BLaER1 (cell line): Measurements from ENCODE around the gene NDUFAF5.

Experiments used
- H3K27ac ChIP-seq: shearing (Covaris generic); formaldehyde crosslinking; 2 replicates; pipeline ENCODE4 v1.8.1; 2022
- H3K27me3 ChIP-seq: shearing (Covaris generic); formaldehyde crosslinking; 2 replicates; pipeline ENCODE4 v1.8.1; 2022
- H3K36me3 ChIP-seq: shearing (Covaris generic); formaldehyde crosslinking; 2 replicates; pipeline ENCODE4 v1.8.1; 2022
- H3K4me1 ChIP-seq: shearing (Covaris generic); formaldehyde crosslinking; 2 replicates; pipeline ENCODE4 v1.8.1; 2022
- H3K4me2 ChIP-seq: shearing (Covaris generic); formaldehyde crosslinking; 2 replicates; pipeline ENCODE4 v1.8.1; 2022
- H3K4me3 ChIP-seq: shearing (Covaris generic); formaldehyde crosslinking; 2 replicates; pipeline ENCODE4 v1.8.1; 2022
- H3K9ac ChIP-seq: shearing (Covaris generic); formaldehyde crosslinking; 2 replicates; pipeline ENCODE4 v1.8.1; 2022
- H3K9me3 ChIP-seq: shearing (Covaris generic); formaldehyde crosslinking; 2 replicates; pipeline ENCODE4 v1.8.1; 2022
- H4K20me1 ChIP-seq: shearing (Covaris generic); formaldehyde crosslinking; 2 replicates; pipeline ENCODE4 v1.8.1; 2022
- Cebpa-rat ChIP-seq: shearing (Covaris generic); IDR thresholded peaks from 2 replicates; pipeline ENCODE4 v1.8.1; 2022

Gene NDUFAF5

DNA sequence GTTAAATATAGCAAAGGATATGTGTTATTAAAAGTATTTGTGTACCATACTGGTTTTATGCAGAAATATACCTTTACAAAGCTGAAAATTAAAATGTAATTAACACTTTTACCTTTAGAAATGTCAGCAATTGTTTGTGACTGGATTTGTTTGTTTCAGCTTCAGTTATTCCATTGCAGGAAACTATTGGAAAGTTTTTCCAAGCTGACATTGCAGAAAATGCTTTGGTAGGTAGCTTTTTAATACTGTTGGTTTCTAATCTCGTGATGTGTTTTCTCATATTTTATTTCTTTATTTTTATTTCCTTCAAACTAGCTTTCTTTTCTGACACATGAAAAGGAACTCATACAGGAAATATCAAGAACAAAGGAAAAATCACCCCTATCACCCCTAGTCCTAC, 8.2 kb downstream of the NDUFAF5 start:
- Histone ChIP-seq H3K27ac (no peak overlapping the region), H3K9ac (no peak overlapping the region), H3K4me2 (no peak overlapping the region), H3K27me3 (no peaks in the 10 kb centered on the region), H3K9me3 (no peaks in the 10 kb centered on the region), H3K36me3 (peaks cover 88% of the 10 kb centered on the region), H3K4me1 (no peaks in the 10 kb centered on the region), H3K4me3 (no peak overlapping the region), H4K20me1 (peaks cover 41% of the 10 kb centered on the region; the same call in 1 of the 2 replicates)
- TF ChIP-seq Cebpa-rat = no peak

DNA sequence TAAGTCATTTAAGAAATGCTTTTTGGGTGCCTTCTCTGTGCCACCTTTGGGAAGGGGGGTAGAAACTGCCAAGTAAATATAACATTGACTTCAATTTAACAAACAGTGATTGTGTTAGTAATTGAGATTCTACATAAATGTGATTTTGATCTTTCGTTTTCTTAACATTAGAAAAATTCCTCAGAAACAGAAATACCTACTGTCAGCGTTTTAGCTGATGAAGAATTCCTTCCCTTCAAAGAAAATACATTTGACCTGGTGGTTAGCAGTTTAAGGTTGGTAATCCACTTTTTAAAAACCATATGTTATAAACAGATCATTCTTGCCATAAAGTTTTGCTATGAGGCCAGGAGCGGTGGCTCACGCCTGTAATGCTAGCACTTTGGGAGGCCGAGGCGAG, 9.8 kb downstream of the NDUFAF5 start:
- Histone ChIP-seq H4K20me1 (peaks cover 37% of the 10 kb centered on the region; the same call in 1 of the 2 replicates), H3K27ac (no peak overlapping the region), H3K27me3 (no peaks in the 10 kb centered on the region), H3K4me2 (no peak overlapping the region), H3K9ac (no peak overlapping the region), H3K36me3 (peaks cover 91% of the 10 kb centered on the region), H3K4me1 (no peaks in the 10 kb centered on the region), H3K9me3 (no peaks in the 10 kb centered on the region), H3K4me3 (no peak overlapping the region)
- TF ChIP-seq Cebpa-rat = no peak

DNA sequence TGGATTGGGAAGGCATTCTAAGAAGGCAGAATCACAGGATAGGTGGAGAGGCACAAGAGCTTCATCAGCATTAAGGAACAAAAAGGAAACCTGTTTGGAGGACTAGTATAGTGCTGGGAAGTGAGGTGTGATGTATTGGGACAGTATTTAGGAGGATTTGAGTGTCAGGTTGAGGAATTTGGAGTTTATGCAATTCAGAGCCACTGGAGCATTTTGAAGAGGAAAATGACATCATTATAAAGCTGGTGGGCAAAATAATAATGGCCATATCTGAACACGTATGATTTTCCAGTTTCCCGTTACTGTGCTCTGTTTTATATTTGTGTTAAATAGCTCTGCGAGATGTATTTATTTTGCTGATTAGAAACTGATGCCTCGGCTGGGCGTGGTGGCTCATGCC, 14.2 kb downstream of the NDUFAF5 start:
- no peaks in the 10 kb centered on the region for H3K9me3 ChIP-seq
- H3K27me3 ChIP-seq = no peaks in the 10 kb centered on the region
- no peaks in the 10 kb centered on the region for H3K4me1 ChIP-seq
- H3K27ac ChIP-seq = no peak overlapping the region
- H3K4me3 ChIP-seq = no peak overlapping the region
- H3K9ac ChIP-seq = no peak overlapping the region
- H3K36me3 ChIP-seq = peaks cover 90% of the 10 kb centered on the region
- no peak overlapping the region for H3K4me2 ChIP-seq
- TF ChIP-seq Cebpa-rat = no peak
- no peaks in the 10 kb centered on the region for H4K20me1 ChIP-seq

DNA sequence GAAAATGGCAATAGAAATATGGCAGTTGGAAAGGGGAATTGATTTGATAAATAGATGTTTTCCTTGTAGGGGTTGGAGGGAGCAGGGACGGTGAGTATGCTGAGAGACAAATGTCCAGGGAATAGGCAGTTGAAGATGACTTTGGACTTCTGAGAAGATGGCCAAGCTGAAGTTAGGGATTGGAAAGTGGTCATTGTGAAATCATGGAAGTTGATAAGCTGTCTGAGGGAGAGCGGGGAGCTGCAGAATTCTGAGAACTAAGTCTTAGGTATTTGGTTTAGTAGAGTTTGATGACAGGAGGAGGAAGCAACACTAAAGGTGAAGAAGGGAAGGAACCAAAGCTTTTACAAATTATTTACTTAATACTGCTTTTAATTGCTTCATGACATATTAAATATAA, 15.1 kb downstream of the NDUFAF5 start:
- TF ChIP-seq Cebpa-rat = no peak
- Histone ChIP-seq H3K36me3 (peaks cover 90% of the 10 kb centered on the region), H3K9me3 (no peaks in the 10 kb centered on the region), H3K4me2 (no peak overlapping the region), H3K27me3 (no peaks in the 10 kb centered on the region), H3K27ac (no peak overlapping the region), H3K4me3 (no peak overlapping the region), H4K20me1 (no peaks in the 10 kb centered on the region), H3K9ac (no peak overlapping the region), H3K4me1 (no peaks in the 10 kb centered on the region)

DNA sequence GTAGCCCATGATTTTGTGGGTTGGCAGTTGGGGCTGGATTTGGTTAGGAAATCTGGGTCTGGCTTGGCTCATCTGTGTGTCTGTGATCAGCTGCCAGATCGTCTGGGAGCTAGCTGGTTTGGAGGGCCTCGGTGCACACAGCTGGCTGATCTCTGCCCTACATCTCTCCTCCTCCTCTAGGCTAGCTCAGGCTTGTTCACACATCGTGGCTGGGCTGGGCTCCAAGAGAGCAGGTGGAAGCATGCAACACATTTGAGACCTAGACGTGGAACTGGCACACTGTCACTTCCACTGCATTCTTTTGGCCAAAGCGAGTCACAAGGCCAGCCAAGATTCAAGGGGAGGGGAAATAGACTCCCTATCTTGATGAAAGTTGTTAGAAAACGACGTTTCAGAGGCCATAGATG, 15.9 kb downstream of the NDUFAF5 start:
- Histone ChIP-seq H4K20me1 (no peaks in the 10 kb centered on the region), H3K4me2 (no peak overlapping the region), H3K27me3 (no peaks in the 10 kb centered on the region), H3K4me1 (no peaks in the 10 kb centered on the region), H3K36me3 (peaks cover 87% of the 10 kb centered on the region), H3K4me3 (no peak overlapping the region), H3K27ac (no peak overlapping the region), H3K9ac (no peak overlapping the region), H3K9me3 (no peaks in the 10 kb centered on the region)
- no peak for TF ChIP-seq Cebpa-rat

DNA sequence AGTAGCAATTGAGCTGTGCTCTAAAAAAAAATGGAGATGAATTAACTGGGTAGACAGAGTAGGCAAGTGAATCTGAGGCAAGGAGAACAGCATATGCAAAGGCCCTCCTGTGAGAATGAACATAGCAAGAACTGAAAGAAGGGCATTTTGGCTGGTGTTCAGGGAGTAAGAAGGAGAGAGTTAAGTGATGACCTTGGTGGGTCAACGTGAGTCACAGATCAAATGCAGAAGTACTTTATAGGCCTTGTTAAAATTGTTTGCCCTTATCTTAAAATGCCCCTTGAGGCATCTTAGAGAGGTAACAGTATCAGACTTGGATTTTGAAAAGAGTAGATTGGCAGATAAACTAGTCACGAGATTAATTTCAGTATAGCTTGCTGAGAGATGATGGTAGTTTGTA, 24.5 kb downstream of the NDUFAF5 start:
- no peak for TF ChIP-seq Cebpa-rat
- Histone ChIP-seq H3K9ac (no peak overlapping the region), H3K4me2 (no peak overlapping the region), H3K4me1 (no peaks in the 10 kb centered on the region), H3K27ac (no peak overlapping the region), H3K9me3 (no peaks in the 10 kb centered on the region), H3K4me3 (no peak overlapping the region), H3K27me3 (no peaks in the 10 kb centered on the region), H3K36me3 (peaks cover 95% of the 10 kb centered on the region), H4K20me1 (peaks cover 14% of the 10 kb centered on the region; the same call in 1 of the 2 replicates)

DNA sequence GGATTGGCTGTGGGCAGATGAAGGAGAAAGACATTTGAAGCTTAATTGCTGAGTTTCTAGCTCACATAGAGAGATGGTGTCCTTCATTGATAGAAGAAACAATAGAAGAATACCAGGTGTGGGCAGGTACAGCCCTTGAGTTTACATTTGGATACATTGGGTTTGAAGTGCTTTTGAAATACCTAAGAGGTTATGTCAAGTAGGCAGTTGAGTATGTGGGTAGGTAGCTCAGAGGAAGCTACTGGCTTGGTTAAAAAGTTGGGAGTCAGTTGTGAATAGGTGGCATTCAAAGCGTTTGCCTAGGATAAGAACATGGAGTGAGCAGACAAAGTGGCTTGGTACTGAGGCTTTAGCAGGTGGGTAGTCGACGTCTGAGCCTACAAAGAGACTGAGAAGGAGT, 25.0 kb downstream of the NDUFAF5 start:
- Histone ChIP-seq H3K4me2 (no peak overlapping the region), H3K9me3 (no peaks in the 10 kb centered on the region), H3K36me3 (peaks cover 95% of the 10 kb centered on the region), H3K9ac (no peak overlapping the region), H3K4me1 (no peaks in the 10 kb centered on the region), H3K27ac (no peak overlapping the region), H3K27me3 (no peaks in the 10 kb centered on the region), H3K4me3 (no peak overlapping the region), H4K20me1 (peaks cover 17% of the 10 kb centered on the region; the same call in 1 of the 2 replicates)
- no peak for TF ChIP-seq Cebpa-rat

DNA sequence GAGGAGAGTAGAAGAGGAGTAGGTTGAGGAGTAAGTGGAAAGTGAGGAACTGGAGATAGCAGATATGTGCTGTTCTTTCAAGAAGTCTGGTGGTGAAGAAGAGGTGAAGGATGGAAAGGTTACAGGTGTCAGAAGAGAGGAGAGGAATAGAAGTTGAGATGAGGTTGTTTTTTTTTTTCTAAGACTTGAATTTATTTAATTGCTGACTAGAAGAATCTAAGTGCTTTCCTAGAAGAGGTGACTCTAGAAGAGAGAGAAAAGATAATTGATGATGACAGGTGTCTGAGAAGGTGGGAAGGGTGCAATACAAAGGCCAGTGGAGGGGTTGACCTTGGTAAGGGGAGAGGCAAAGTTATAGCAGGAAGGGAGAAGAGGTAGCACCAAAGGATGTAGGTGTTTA, 25.6 kb downstream of the NDUFAF5 start:
- Histone ChIP-seq H3K36me3 (peaks cover 96% of the 10 kb centered on the region), H3K4me3 (no peak overlapping the region), H4K20me1 (peaks cover 19% of the 10 kb centered on the region; the same call in 1 of the 2 replicates), H3K27me3 (no peaks in the 10 kb centered on the region), H3K27ac (no peak overlapping the region), H3K9ac (no peak overlapping the region), H3K4me2 (no peak overlapping the region), H3K4me1 (no peaks in the 10 kb centered on the region), H3K9me3 (no peaks in the 10 kb centered on the region)
- no peak for TF ChIP-seq Cebpa-rat

DNA sequence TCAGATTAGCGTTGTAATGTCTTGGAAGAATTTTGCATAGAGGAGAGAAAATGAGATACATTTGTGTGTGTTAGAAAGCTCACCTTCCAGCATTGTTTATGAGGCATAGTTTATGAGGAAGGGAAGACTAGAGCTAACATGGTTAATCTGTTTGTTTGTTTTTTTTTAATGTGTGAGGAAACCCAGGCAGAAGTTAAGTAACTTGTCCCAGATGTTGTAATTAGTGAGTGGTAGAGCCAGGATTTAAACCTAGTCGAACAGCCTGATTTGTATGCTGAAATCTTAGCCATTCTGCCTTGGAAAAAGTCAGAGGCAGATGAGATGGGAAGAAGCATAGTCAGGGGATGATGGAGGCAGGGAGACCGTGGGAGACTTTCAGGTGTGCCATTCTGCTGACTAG, 29.1 kb downstream of the NDUFAF5 start:
- Histone ChIP-seq H3K27ac (no peak overlapping the region), H3K4me1 (no peaks in the 10 kb centered on the region), H3K9me3 (no peaks in the 10 kb centered on the region), H3K4me2 (no peak overlapping the region), H3K4me3 (no peak overlapping the region), H3K9ac (no peak overlapping the region), H4K20me1 (peaks cover 19% of the 10 kb centered on the region; the same call in 1 of the 2 replicates), H3K36me3 (peaks cover 94% of the 10 kb centered on the region), H3K27me3 (no peaks in the 10 kb centered on the region)
- no peak for TF ChIP-seq Cebpa-rat

DNA sequence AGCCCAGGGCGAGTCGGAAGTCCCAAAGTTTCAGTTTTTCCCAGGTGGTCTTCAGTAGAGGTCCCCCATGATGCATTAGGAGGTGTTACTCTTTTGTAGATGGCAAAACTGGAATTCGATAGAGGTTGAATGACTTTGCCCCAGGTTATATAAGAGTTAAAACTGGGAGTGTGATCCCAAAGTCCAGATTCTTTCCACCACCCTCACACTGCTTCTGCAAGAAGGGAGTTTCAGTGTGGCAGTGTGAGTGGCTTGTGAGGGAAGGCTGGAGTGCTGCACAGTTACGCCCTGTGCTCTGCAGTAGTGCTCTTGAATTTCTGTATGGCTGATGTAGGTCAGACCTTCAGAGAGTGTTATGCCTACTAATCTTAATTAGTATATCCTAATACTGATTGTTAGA, 29.8 kb downstream of the NDUFAF5 start:
- no peak for TF ChIP-seq Cebpa-rat
- no peaks in the 10 kb centered on the region for H3K27me3 ChIP-seq
- no peak overlapping the region for H3K4me3 ChIP-seq
- no peak overlapping the region for H3K9ac ChIP-seq
- H3K36me3 ChIP-seq = peaks cover 87% of the 10 kb centered on the region
- H3K4me1 ChIP-seq = no peaks in the 10 kb centered on the region
- peaks cover 19% of the 10 kb centered on the region; the same call in 1 of the 2 replicates for H4K20me1 ChIP-seq
- H3K9me3 ChIP-seq = no peaks in the 10 kb centered on the region
- H3K4me2 ChIP-seq = no peak overlapping the region
- no peak overlapping the region for H3K27ac ChIP-seq

DNA sequence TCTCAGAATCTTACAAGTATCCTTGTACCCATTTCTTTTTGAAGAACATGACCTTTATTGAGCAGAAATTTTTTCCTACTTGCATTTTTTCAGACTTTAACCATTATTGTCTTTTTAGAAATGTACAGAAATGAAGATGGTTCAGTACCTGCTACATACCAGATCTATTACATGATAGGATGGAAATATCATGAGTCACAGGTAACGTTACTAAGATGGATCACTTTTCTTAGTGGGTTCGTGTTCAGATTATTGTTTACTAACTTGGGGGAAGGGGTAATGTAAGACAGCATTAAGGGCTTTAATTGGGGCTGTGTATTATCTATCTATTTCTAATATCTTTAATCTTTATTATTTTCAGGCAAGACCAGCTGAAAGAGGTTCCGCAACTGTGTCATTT, 31.9 kb downstream of the NDUFAF5 start:
- no peak overlapping the region for H3K27ac ChIP-seq
- H3K4me1 ChIP-seq = no peaks in the 10 kb centered on the region
- H4K20me1 ChIP-seq = peaks cover 10% of the 10 kb centered on the region; the same call in 1 of the 2 replicates
- no peaks in the 10 kb centered on the region for H3K9me3 ChIP-seq
- H3K27me3 ChIP-seq = no peaks in the 10 kb centered on the region
- peaks cover 69% of the 10 kb centered on the region for H3K36me3 ChIP-seq
- TF ChIP-seq Cebpa-rat = no peak
- H3K4me3 ChIP-seq = no peak overlapping the region
- no peak overlapping the region for H3K4me2 ChIP-seq
- H3K9ac ChIP-seq = no peak overlapping the region
